ENCODE measurements around the gene STRN4.

DNA sequence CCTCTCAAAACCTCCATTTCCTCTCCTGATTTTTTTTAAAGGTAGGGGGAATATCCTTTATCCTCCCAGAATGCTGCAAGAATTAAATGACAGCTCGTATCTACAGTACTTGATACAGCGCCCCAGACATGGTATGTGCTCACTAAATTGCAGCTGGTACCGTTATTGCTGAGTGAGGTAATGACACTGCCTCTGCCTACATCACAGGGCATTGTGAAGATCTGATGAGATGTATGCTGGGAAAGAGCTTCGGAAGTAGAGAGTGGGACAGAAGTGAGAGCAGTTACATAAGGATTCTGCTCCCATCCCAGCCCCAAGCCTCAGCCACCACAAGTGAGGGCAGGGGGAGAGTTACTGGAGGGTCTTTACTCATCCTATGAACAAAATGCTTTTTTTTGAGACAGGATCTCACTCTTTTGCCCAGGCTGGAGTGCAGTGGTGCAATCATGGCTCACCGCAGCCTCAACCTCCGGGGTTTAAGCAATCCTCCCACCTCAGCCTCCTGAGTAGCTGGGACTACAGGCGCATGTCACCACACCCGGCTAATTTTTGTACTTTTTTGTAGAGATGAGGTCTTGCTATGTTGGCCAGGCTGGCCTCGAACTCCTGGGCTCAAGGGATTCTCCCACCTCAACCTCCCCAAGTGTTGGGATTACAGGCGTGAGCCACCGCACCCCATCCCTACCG, 2.1 kb downstream of the STRN4 start:
- TF ChIP-seq, protein P1, sequence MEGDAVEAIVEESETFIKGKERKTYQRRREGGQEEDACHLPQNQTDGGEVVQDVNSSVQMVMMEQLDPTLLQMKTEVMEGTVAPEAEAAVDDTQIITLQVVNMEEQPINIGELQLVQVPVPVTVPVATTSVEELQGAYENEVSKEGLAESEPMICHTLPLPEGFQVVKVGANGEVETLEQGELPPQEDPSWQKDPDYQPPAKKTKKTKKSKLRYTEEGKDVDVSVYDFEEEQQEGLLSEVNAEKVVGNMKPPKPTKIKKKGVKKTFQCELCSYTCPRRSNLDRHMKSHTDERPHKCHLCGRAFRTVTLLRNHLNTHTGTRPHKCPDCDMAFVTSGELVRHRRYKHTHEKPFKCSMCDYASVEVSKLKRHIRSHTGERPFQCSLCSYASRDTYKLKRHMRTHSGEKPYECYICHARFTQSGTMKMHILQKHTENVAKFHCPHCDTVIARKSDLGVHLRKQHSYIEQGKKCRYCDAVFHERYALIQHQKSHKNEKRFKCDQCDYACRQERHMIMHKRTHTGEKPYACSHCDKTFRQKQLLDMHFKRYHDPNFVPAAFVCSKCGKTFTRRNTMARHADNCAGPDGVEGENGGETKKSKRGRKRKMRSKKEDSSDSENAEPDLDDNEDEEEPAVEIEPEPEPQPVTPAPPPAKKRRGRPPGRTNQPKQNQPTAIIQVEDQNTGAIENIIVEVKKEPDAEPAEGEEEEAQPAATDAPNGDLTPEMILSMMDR (IDR thresholded peaks at IDR 0.05): no peak
- TF ChIP-seq POLR2A (IDR thresholded peaks at IDR 0.05): no peak

All from esophagus squamous epithelium (tissue), 4 donors.